ENCODE measurements around the gene NTN1. TPM values are rescaled to one million over a fixed set of nuclear protein-coding genes. Genes with fewer than 3 reads are reported as not detected.

NTN1 gene
- polyA plus RNA-seq, 3 donors: 0.03 to 0.04 TPM; not detected in 1

DNA sequence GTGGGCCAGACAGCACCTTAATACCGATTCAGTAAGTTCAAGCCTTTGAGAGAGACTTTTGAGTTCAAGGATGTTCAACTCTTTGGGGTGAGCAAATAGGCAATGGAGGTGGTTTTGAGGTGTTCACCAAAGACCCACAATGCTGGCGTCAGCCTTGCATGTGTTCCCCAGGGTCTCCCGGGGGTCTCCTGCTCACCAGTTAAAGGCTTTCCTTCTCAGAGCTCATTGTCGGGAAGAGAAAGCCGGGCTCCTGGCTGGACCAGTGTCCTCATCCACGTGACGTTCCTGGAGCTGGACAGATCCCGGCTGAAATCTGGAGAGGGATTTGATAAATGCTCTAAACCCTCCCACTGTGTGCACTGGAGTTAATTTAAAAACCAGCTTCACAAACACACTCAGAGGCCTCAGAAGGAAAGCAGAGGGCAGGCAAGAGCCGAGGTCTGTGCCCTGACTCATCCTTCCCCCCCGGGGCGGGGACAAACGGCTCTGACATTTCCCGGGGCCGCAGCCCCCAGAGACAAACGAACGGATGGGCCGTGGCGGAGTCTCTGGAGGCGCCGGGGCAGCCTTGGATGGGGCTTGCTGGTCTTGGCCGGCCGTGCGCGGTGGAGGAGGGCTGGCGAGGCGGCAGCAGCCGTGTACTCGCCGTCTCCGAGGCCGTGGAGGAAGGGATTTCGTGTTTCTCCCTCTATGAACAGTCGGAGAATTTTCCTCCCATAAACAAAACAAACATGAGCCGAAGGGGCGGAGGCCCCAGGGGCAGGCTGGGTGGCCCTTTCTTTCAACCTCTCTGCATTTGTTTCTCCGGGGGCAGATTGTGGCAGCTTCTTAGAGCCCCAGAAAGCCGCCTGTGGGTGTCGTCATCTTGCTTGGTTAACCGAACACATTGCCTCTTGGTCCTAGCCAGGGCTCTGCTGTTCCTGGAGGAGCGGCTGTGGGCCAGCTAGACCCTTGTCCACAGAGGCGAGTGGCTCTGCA lies 94.2 kb downstream of the NTN1 start:
- peaks cover 5 to 19% (median 19%) of the 10 kb centered on the region in 3 donors for H3K27me3 Mint-ChIP-seq (ENCODE audit: low read depth in 3 of 3)
- H3K4me2 ChIP-seq (replicated peaks; ENCODE audit: extremely low read depth, low read length, poor library complexity, severe bottlenecking): peak overlapping the region; percentile 73
- H3K36me3 Mint-ChIP-seq: no peaks in the 10 kb centered on the region
- H3K9me3 ChIP-seq (replicated peaks in 1 of 2; ENCODE audit: control insufficient read depth in 1 of 2, insufficient read depth in 1 of 2, low read length in 2 of 2): no peaks in the 10 kb centered on the region
- peaks cover 11% of the 10 kb centered on the region for H3K4me1 Mint-ChIP-seq
- H3K27me3 ChIP-seq (ENCODE audit: control insufficient read depth in 2 of 2, insufficient read depth in 2 of 2, low read length in 2 of 2): no peaks in the 10 kb centered on the region
- TF ChIP-seq, protein P1, sequence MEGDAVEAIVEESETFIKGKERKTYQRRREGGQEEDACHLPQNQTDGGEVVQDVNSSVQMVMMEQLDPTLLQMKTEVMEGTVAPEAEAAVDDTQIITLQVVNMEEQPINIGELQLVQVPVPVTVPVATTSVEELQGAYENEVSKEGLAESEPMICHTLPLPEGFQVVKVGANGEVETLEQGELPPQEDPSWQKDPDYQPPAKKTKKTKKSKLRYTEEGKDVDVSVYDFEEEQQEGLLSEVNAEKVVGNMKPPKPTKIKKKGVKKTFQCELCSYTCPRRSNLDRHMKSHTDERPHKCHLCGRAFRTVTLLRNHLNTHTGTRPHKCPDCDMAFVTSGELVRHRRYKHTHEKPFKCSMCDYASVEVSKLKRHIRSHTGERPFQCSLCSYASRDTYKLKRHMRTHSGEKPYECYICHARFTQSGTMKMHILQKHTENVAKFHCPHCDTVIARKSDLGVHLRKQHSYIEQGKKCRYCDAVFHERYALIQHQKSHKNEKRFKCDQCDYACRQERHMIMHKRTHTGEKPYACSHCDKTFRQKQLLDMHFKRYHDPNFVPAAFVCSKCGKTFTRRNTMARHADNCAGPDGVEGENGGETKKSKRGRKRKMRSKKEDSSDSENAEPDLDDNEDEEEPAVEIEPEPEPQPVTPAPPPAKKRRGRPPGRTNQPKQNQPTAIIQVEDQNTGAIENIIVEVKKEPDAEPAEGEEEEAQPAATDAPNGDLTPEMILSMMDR (IDR thresholded peaks at IDR 0.05): no peak
- intact Hi-C loops (cut with micrococcal nuclease): no loop called here
- no peaks in the 10 kb centered on the region for H4K20me1 ChIP-seq (ENCODE audit: insufficient read depth, low read length)
- WGBS (ENCODE audit: insufficient coverage): 25% methylated on average over 27 of the region's 41 CpGs
- H3K27ac Mint-ChIP-seq: peak overlapping the region in 1 of 7 donors; percentile 14
- H3K9ac ChIP-seq (ENCODE audit: insufficient read depth, low read length, poor library complexity, severe bottlenecking): peak overlapping the region; percentile 65
- no peaks in the 10 kb centered on the region for H3K79me2 ChIP-seq (ENCODE audit: insufficient read depth, low read length)
- H2AFZ ChIP-seq (ENCODE audit: insufficient read depth, low read depth, low read length, poor library complexity, severe bottlenecking): peak overlapping the region; percentile 84
- H3K27ac ChIP-seq (ENCODE audit: low read depth in 1 of 2, low read length in 2 of 2): no peak overlapping the region
- H3K9me3 Mint-ChIP-seq: peaks cover 0 to 3% (median 0%) of the 10 kb centered on the region in 7 donors
- H3K4me1 ChIP-seq (ENCODE audit: control insufficient read depth in 1 of 2, insufficient read depth in 2 of 2, low read length in 2 of 2): peaks cover 0 to 2% of the 10 kb centered on the region in 2 donors
- peak overlapping the region; percentile 74 to 84 for H3K4me3 Mint-ChIP-seq
- no peak for DNase-seq
- peak overlapping the region; percentile 12 to 64 (median 27) for H3K4me3 ChIP-seq (replicated peaks in 1 of 3; ENCODE audit: low read depth in 2 of 3, low read length in 3 of 3)
- H3K36me3 ChIP-seq (replicated peaks in 1 of 2; ENCODE audit: control insufficient read depth in 1 of 2, insufficient read depth in 2 of 2, low read length in 2 of 2): no peaks in the 10 kb centered on the region

DNA sequence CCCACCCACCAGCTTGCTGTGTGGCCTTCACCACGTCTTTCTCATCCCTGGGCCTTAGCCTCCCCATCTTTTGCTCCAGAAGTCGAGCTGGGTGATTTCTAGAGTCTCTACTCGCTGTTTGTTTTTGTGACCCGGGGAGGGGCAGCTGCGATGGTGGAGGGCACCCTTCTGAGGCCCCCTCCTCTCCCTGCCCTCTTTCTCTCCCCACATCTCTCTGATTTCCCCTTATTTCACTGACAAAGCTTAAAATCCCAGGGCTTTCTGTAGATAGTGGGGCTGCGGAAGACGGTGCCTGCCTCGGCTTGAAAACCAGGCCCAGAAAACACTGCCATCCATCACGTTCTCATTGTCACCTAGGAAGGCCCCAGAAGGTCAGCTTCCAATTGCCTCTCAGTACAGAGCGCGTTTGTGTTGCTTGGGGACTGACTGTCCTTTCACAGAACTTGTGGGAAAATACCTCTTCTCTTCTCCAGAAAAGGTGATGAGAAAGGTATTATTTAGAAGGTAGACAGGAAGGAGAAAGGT lies 95.1 kb downstream of the NTN1 start:
- Mint-ChIP-seq H3K27me3 (ENCODE audit: low read depth in 3 of 3) (peaks cover 5 to 23% (median 17%) of the 10 kb centered on the region in 3 donors), H3K4me3 (no peak overlapping the region), H3K36me3 (no peaks in the 10 kb centered on the region), H3K4me1 (peaks cover 11% of the 10 kb centered on the region), H3K27ac (no peak overlapping the region), H3K9me3 (peaks cover 0 to 3% (median 0%) of the 10 kb centered on the region in 7 donors)
- no peak for DNase-seq
- WGBS (ENCODE audit: insufficient coverage): 97% methylated on average over 5 of the region's 11 CpGs
- no peak overlapping the region for H3K4me3 ChIP-seq (replicated peaks in 1 of 3; ENCODE audit: low read depth in 2 of 3, low read length in 3 of 3)
- no peaks in the 10 kb centered on the region for H3K36me3 ChIP-seq (replicated peaks in 1 of 2; ENCODE audit: control insufficient read depth in 1 of 2, insufficient read depth in 2 of 2, low read length in 2 of 2)
- no peak overlapping the region for H3K4me2 ChIP-seq (replicated peaks; ENCODE audit: extremely low read depth, low read length, poor library complexity, severe bottlenecking)
- no peaks in the 10 kb centered on the region for H3K27me3 ChIP-seq (ENCODE audit: control insufficient read depth in 2 of 2, insufficient read depth in 2 of 2, low read length in 2 of 2)
- H4K20me1 ChIP-seq (ENCODE audit: insufficient read depth, low read length): no peaks in the 10 kb centered on the region
- H3K27ac ChIP-seq (ENCODE audit: low read depth in 1 of 2, low read length in 2 of 2): no peak overlapping the region
- intact Hi-C loops (cut with micrococcal nuclease): no loop called here
- H3K9ac ChIP-seq (ENCODE audit: insufficient read depth, low read length, poor library complexity, severe bottlenecking): no peak overlapping the region
- TF ChIP-seq, protein P1 (IDR thresholded peaks at IDR 0.05): no peak
- no peaks in the 10 kb centered on the region for H3K79me2 ChIP-seq (ENCODE audit: insufficient read depth, low read length)
- H2AFZ ChIP-seq (ENCODE audit: insufficient read depth, low read depth, low read length, poor library complexity, severe bottlenecking): no peak overlapping the region
- no peaks in the 10 kb centered on the region for H3K9me3 ChIP-seq (replicated peaks in 1 of 2; ENCODE audit: control insufficient read depth in 1 of 2, insufficient read depth in 1 of 2, low read length in 2 of 2)
- peaks cover 0 to 2% of the 10 kb centered on the region in 2 donors for H3K4me1 ChIP-seq (ENCODE audit: control insufficient read depth in 1 of 2, insufficient read depth in 2 of 2, low read length in 2 of 2)
